GM19193 (cell line): ENCODE data around the gene SLC38A3.

Experiments
- POLR2A ChIP-seq: IDR thresholded peaks from 4 replicates; pipeline ENCODE4 v1.6.1; 2011; ENCODE audit not compliant: insufficient read depth, insufficient read length; ENCODE audit errors: extremely low read depth

Gene SLC38A3

DNA sequence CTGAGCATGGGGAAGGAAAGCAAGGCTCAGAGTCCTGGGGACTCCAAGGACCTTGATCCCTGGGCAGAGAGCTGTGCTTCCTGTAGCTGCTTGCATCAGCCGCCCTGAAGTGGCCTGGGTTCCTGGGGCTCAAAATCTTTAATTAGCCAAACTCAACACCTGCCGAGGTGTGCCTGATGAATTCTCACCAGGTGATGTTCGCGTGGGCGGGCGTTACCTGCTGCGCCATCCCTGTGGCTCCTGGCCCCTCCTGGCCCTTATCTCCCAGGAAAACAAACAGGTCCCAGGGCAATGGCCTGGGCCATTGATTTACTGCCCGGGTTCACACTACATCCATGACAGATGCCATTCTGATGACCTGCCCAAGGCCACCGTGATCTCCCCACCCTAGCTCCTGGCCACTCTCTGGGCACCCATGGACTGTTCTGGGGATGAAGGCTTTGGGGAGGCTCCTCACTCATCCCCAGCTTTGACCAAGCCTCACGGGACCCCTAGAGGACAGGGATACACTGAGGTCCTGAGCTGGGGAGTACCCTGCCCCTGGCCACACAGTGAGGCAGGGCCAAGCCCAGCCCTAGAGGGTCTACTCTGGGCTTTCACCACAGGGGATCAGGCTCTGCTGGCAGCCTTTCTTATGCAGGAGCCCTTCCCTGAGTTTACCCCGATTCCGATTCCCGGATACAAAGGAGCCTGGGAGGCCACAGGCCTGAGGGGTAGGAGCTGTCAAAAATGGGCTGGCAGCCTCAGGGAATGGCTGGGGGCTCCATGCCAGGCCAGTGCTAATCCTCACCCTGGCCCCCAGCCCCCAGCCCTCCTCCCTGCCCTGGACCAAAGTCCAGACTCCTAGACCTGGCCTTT, 5.7 kb downstream of the SLC38A3 start:
- TF ChIP-seq POLR2A, result no peak

DNA sequence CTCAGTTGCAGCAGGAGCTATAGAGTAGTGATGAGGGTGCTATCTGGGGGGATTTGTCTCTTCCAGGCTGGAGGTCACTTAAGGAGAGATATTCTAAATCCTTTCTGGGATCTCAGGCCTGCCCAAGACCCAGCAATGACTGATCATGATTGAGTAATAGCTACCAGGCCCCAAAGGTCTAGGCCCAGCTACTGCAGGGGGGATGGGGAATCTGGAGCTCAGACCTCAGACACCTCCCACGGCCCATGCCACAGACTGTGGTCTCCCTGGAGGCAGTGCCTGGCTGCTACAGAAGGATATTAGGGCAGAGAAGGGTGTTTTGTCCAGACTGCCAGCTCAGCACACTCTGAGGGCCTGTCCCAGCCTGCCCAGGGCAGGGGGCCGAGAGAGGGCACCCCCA, 6.9 kb downstream of the SLC38A3 start:
- no peak for TF ChIP-seq POLR2A

DNA sequence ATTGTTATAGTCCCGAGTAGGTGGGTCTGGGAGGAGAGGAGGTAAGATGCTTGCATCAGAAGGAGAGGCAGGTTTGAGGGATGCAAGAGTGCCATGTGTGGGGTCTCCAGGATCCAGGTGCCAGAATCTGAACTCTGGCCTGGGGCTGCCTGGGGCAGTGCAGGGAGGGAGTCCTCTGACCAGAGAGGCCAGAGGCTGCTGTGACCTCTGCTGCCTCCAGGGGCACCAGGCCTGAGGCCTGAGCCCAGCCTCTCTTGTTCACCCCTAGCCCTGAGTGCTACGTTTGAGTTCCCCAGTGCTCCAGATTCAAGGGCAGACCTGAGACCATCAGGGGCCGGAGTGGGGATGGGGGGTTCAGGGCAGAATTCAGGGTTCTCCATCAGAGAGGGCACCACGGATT, 7.4 kb downstream of the SLC38A3 start:
- TF ChIP-seq POLR2A, result no peak

DNA sequence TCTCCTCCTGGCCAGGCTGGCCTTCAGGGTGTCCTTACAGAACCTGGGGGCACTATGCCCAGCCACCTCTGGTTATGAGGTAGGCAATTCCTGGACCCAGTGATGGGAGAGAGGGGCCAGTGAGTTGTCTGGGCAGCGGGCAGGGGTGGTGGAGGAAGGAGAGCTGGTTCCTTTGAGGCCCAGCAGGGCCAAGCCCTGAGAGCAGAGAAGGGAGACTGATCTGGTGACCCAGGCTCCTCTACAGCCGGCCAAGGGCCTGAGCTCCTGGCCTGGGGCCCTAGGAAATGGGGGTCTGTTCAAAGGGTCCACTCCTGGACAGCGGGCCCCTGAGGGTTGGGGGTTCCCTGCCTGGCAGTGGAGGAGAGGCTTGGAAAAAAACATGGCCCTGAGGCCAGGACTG, 7.9 kb downstream of the SLC38A3 start:
- TF ChIP-seq POLR2A, result no peak

GRCh38 chr3:50213373-50213772, 8.3 kb downstream of the SLC38A3 start:
- TF ChIP-seq POLR2A, result no peak

GRCh38 chr3:50214824-50215223, 9.8 kb downstream of the SLC38A3 start:
- TF ChIP-seq POLR2A, result no peak

DNA sequence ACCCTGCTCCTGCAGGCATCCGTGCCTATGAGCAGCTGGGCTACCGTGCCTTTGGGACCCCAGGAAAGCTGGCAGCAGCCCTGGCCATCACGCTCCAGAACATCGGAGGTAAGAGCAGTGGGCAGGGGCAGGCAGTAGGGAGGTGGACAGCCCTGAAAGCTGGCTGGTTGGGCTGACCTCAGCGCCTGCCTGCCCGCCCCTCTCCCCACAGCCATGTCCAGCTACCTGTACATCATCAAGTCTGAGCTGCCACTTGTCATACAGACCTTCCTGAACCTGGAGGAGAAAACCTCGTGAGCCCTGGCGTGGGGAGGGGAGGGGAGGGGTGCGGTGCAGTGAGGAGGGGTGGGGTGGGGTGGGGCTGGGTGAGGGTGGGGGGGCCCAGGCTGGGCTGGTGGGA, 10.5 kb downstream of the SLC38A3 start:
- TF ChIP-seq POLR2A, result no peak

DNA sequence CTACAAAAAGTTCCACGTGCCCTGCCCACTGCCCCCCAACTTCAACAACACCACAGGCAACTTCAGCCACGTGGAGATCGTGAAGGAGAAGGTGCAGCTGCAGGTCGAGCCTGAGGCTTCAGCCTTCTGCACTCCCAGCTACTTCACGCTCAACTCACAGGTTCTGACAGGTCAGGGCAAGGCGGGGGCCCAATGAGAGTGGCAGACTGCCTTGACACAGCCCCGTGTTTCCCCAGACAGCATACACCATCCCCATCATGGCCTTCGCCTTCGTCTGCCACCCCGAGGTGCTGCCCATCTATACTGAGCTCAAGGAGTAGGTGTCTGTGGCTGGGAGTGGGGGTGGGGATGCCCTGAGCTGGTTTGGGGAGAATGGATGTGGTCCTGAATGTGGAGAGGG, 12.6 kb downstream of the SLC38A3 start:
- TF ChIP-seq POLR2A, result no peak

GRCh38 chr3:50218448-50218847, 13.4 kb downstream of the SLC38A3 start:
- TF ChIP-seq POLR2A, result no peak

GRCh38 chr3:50219285-50219684, 14.2 kb downstream of the SLC38A3 start:
- no peak for TF ChIP-seq POLR2A

- TF ChIP-seq POLR2A, result no peak
Observed at GRCh38 chr3:50220109-50220508, 15.0 kb downstream of the SLC38A3 start.

DNA sequence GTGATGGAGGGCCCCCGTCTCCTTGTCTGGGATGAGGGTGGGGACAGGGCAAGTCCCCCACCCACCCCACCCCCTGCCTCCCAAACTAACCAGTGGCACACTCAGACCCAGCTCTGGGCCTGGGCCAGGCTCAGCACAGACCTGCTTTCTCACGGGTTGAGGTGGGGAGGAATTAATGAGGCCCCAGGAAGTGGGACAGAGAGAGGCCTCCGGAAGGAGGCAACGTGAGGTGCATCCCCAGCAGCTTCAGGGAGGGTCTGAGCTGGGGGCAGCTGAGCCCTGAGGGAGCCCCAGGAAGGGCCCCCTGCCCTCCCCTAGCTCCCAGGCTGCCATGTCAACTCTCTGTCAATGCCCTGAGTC, 16.0 kb downstream of the SLC38A3 start:
- no peak for TF ChIP-seq POLR2A

- TF ChIP-seq POLR2A, result no peak
Observed at GRCh38 chr3:50221411-50222168, 16.5 kb downstream of the SLC38A3 start.

- TF ChIP-seq POLR2A, result no peak
Observed at GRCh38 chr3:50222169-50222528, 17.1 kb downstream of the SLC38A3 start.

- TF ChIP-seq POLR2A, result no peak
Observed at GRCh38 chr3:50224639-50225038, 19.6 kb downstream of the SLC38A3 start.

DNA sequence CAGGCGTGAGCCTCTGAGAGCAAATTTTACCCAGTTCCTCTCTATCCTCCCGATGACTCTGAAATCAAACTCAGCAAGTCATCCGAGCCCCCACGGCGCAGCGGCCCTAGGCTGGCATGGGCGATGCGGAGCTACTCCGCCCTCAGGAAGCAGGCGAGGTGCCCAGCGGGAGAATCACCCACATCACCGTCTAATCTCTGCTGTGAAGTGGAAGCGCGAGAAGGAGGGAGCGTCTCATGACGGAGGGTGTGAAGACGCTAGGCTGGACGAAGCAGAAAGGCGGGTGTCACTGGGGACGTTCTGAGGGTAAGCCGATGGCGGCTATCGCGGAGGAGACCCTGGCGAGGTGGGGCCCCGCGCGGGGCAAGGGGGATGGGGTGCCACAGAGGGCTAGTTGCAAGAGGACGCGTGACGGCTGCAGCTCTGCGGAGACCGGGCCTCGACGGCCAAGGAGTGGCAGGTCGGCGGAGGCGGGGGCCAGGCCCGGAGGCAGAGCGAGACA, 21.9 kb downstream of the SLC38A3 start:
- no peak for TF ChIP-seq POLR2A
